Measurements from ENCODE around the gene APOL6.

DNA sequence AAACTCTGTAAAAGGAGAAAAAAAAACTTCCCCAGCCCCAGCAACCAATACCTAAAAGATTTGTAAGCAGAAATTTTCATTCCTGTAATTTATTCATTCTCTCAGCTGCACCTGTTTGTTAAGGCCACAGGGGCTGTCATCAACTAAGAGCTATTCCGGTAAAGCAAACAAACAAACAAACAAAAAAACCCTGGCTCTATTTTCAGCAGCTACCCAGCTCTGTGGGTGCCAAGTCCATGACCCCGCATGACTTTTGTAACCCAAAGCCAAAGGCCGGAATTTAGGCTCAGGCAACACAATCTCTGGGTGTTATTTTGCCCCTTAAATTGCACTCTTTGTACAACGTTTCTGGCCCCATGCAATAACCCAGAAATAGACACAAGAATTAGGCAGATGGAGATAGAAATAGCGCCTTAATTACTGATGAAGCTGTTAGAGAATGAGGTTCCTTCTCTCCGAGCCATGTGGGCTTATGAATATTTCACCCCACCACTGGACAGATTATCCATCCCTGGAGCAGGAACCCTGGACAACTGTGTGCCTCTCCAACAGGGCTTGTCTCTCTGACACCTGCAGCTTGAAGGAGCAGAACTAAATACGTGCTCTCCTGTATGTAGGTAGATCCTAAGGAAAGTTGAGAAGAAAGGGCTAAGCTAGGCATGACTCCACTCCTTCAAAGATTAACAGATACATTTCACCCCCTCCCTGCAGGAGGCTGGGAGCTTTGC lies 29.4 kb downstream of the APOL6 start:
- TF ChIP-seq, protein P1, sequence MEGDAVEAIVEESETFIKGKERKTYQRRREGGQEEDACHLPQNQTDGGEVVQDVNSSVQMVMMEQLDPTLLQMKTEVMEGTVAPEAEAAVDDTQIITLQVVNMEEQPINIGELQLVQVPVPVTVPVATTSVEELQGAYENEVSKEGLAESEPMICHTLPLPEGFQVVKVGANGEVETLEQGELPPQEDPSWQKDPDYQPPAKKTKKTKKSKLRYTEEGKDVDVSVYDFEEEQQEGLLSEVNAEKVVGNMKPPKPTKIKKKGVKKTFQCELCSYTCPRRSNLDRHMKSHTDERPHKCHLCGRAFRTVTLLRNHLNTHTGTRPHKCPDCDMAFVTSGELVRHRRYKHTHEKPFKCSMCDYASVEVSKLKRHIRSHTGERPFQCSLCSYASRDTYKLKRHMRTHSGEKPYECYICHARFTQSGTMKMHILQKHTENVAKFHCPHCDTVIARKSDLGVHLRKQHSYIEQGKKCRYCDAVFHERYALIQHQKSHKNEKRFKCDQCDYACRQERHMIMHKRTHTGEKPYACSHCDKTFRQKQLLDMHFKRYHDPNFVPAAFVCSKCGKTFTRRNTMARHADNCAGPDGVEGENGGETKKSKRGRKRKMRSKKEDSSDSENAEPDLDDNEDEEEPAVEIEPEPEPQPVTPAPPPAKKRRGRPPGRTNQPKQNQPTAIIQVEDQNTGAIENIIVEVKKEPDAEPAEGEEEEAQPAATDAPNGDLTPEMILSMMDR (IDR thresholded peaks at IDR 0.05) = no peak
- no peak for TF ChIP-seq POLR2A (IDR thresholded peaks at IDR 0.05)
